ENCODE measurements around the gene DDIT4. TPM values are rescaled to one million over a fixed set of nuclear protein-coding genes. Genes with fewer than 3 reads are reported as not detected.

Gene DDIT4
- total and polyA plus RNA-seq, 9 of the 15 experiments (the other 6 are each of a cell fraction or from before 2014, with no cell fraction given): 8.2 to 675 (median 159) TPM

- no peak for TF ChIP-seq SMARCC2 (IDR thresholded peaks at IDR 0.05; ENCODE audit: low read depth)
- TF ChIP-seq ZBTB11 (CRISPR knock-in tag; IDR thresholded peaks at IDR 0.05): no peak
- TF ChIP-seq JUNB (CRISPR knock-in tag; conservative IDR thresholded peaks at IDR 0.05): peak; percentile 4; the same call in 1 of the 2 replicates
- 0 out of 2 replicates have a peak, but pooled peaks have one; percentile 36 for TF ChIP-seq BACH1 (tag; IDR thresholded peaks at IDR 0.05)
- TF ChIP-seq STAT5B (CRISPR knock-in tag; IDR thresholded peaks at IDR 0.05): no peak
- no peak for TF ChIP-seq NCOA2 (IDR thresholded peaks at IDR 0.05; ENCODE audit: partially characterized antibody in 2 of 2)
- peak; percentile 13; the same call in 1 of the 2 replicates for TF ChIP-seq ARID4B (CRISPR knock-in tag; IDR thresholded peaks at IDR 0.05)
- TF ChIP-seq ATF3 (IDR thresholded peaks at IDR 0.05): 0 out of 2 replicates have a peak, but pooled peaks have one; percentile 23
- no peak for TF ChIP-seq ATF3 (CRISPR knock-in tag; conservative IDR thresholded peaks at IDR 0.05)
- TF ChIP-seq ELK1 (CRISPR knock-in tag; IDR thresholded peaks at IDR 0.05): no peak
Observed at GRCh38 chr10:72322280-72323058, 48.7 kb downstream of the DDIT4 start (continued).
